Neural cell (in vitro differentiated cells): ENCODE data around the gene GPC3. TPM values are rescaled to one million over a fixed set of nuclear protein-coding genes. Genes with fewer than 3 reads are reported as not detected.

Experiments
- H2AFZ ChIP-seq: fragments of 200-600, 300-800 bp; sonication (generic), shearing (Covaris generic); 2 replicates; pipeline ENCODE4 v1.6.0; 2014; ENCODE audit warnings: low read depth, mild to moderate bottlenecking, antibody characterized with exemption, low read length, moderate library complexity
- H3F3A ChIP-seq: fragments of 200-600 bp; shearing (Covaris generic); 2 replicates; pipeline ENCODE4 v1.6.1; 2016; ENCODE audit warnings: mild to moderate bottlenecking, moderate library complexity, mixed read lengths, antibody characterized with exemption, low read length; ENCODE audit not compliant: insufficient read depth, poor library complexity, severe bottlenecking
- H3K27ac ChIP-seq: fragments of 200-600, 300-800 bp; sonication (generic), shearing (Covaris generic); 2 replicates; pipeline ENCODE4 v1.5.1; 2014; ENCODE audit warnings: mild to moderate bottlenecking, low read length, moderate library complexity
- H3K27me3 ChIP-seq: fragments of 300-800, 200-600 bp; sonication (generic), shearing (Covaris generic); 2 replicates; pipeline ENCODE4 v1.6.0; 2014; ENCODE audit warnings: mild to moderate bottlenecking, low read depth, low read length, moderate library complexity; ENCODE audit not compliant: insufficient read depth
- H3K36me3 ChIP-seq: fragments of 300-800, 200-600 bp; sonication (generic), shearing (Covaris generic); 2 replicates; pipeline ENCODE4 v1.5.1; 2014; ENCODE audit warnings: mild to moderate bottlenecking, antibody characterized with exemption, low read length, moderate library complexity; ENCODE audit not compliant: insufficient read depth
- H3K4me2 ChIP-seq: fragments of 300-800, 200-600 bp; sonication (generic), shearing (Covaris generic); 2 replicates; pipeline ENCODE4 v1.6.0; 2014; ENCODE audit warnings: mild to moderate bottlenecking, low read length
- H3K4me3 ChIP-seq: fragments of 300-800, 200-600 bp; sonication (generic), shearing (Covaris generic); 2 replicates; pipeline ENCODE4 v1.5.1; 2014; ENCODE audit warnings: mild to moderate bottlenecking, low read length, moderate library complexity
- H3K79me2 ChIP-seq: fragments of 200-600 bp; shearing (Covaris generic); replicated peaks from 2 replicates; pipeline ENCODE4 v1.6.0; 2014; ENCODE audit warnings: mild to moderate bottlenecking, low read length, moderate library complexity; ENCODE audit not compliant: insufficient read depth
- H3K9ac ChIP-seq: fragments of 300-800, 200-600 bp; sonication (generic), shearing (Covaris generic); 2 replicates; pipeline ENCODE4 v1.6.1; 2016; ENCODE audit warnings: mild to moderate bottlenecking, low read length, mixed read lengths
- H3K9me2 ChIP-seq: fragments of 200-600 bp; shearing (Covaris generic); 2 replicates; pipeline ENCODE4 v1.6.1; 2016; ENCODE audit warnings: mild to moderate bottlenecking, low read length, mixed read lengths; ENCODE audit not compliant: insufficient read depth
- H3K9me3 ChIP-seq: fragments of 200-600, 300-800 bp; sonication (generic), shearing (Covaris generic); 2 replicates; pipeline ENCODE4 v1.6.1; 2016; ENCODE audit warnings: mild to moderate bottlenecking, mixed run types, low read length, moderate library complexity, mixed read lengths
- H4K20me1 ChIP-seq: fragments of 200-600 bp; shearing (Covaris generic); 2 replicates; pipeline ENCODE4 v1.6.1; 2016; ENCODE audit warnings: mild to moderate bottlenecking, mixed run types; ENCODE audit not compliant: insufficient read depth
- CTCF ChIP-seq: fragments of 450-650 bp; IDR thresholded peaks from 2 replicates; pipeline ENCODE4 v1.5.1; 2014; ENCODE audit warnings: antibody characterized with exemption, mild to moderate bottlenecking, moderate library complexity; ENCODE audit not compliant: poor library complexity, severe bottlenecking
- EP300 ChIP-seq: fragments of 450-650 bp; conservative IDR thresholded peaks from 2 replicates; pipeline ENCODE4 v1.6.1; 2014; ENCODE audit warnings: antibody characterized with exemption, mild to moderate bottlenecking, moderate library complexity; ENCODE audit not compliant: poor library complexity, severe bottlenecking
- EZH2 ChIP-seq: fragments of 200-600, 300-800 bp; shearing (Covaris generic), sonication (generic); IDR thresholded peaks from 2 replicates; pipeline ENCODE4 v1.6.1; 2014; ENCODE audit warnings: antibody characterized with exemption, low read length, borderline replicate concordance, mild to moderate bottlenecking; ENCODE audit not compliant: insufficient read depth, poor library complexity, severe bottlenecking
- MXI1 ChIP-seq: fragments of 450-650 bp; conservative IDR thresholded peaks from 2 replicates; pipeline ENCODE4 v1.6.1; 2014; ENCODE audit warnings: antibody characterized with exemption, mild to moderate bottlenecking; ENCODE audit not compliant: poor library complexity, severe bottlenecking
- POLR2AphosphoS5 ChIP-seq: IDR thresholded peaks from 2 replicates; pipeline ENCODE4 v1.6.1; 2012
- RAD21 ChIP-seq: fragments of 450-650 bp; conservative IDR thresholded peaks from 2 replicates; pipeline ENCODE4 v1.6.1; 2014; ENCODE audit warnings: antibody characterized with exemption, mild to moderate bottlenecking, moderate library complexity
- SMC3 ChIP-seq: fragments of 450-650 bp; conservative IDR thresholded peaks from 2 replicates; pipeline ENCODE4 v1.6.1; 2014; ENCODE audit warnings: antibody characterized with exemption, mild to moderate bottlenecking, moderate library complexity; ENCODE audit not compliant: poor library complexity
- TAF1 ChIP-seq: IDR thresholded peaks from 2 replicates; pipeline ENCODE4 v1.6.1; 2012; ENCODE audit warnings: low read depth
- polyA plus RNA-seq: library from polyadenylated mRNA; depleted of rRNA; stranded (reverse); fragments of >200 nt; gene quantifications from 2 replicates; pipeline ENCODE4 v1.2.3, GENCODE V29; 2014
- TF ChIP-seq, protein P1 (sequence below): IDR thresholded peaks from 2 replicates; pipeline ENCODE4 v1.6.1; 2012; ENCODE audit warnings: borderline replicate concordance

Gene GPC3
- polyA plus RNA-seq, 1 donor from 2014 or later = 2.1 TPM

- Histone ChIP-seq H3K27me3 (no peaks in the 10 kb centered on the region), H3K9me3 (no peaks in the 10 kb centered on the region), H3K4me3 (no peak overlapping the region), H3K9me2 (no peaks in the 10 kb centered on the region), H4K20me1 (no peaks in the 10 kb centered on the region), H2AFZ (no peak overlapping the region), H3K36me3 (no peaks in the 10 kb centered on the region), H3K79me2 (no peaks in the 10 kb centered on the region), H3K9ac (no peak overlapping the region), H3K27ac (no peak overlapping the region), H3K4me2 (no peak overlapping the region), H3F3A (no peaks in the 10 kb centered on the region)
- TF ChIP-seq POLR2AphosphoS5 (no peak), EP300 (no peak), RAD21 (no peak), EZH2 (no peak), SMC3 (no peak), MXI1 (no peak), TAF1 (no peak), CTCF (no peak)
- TF ChIP-seq, protein P1, sequence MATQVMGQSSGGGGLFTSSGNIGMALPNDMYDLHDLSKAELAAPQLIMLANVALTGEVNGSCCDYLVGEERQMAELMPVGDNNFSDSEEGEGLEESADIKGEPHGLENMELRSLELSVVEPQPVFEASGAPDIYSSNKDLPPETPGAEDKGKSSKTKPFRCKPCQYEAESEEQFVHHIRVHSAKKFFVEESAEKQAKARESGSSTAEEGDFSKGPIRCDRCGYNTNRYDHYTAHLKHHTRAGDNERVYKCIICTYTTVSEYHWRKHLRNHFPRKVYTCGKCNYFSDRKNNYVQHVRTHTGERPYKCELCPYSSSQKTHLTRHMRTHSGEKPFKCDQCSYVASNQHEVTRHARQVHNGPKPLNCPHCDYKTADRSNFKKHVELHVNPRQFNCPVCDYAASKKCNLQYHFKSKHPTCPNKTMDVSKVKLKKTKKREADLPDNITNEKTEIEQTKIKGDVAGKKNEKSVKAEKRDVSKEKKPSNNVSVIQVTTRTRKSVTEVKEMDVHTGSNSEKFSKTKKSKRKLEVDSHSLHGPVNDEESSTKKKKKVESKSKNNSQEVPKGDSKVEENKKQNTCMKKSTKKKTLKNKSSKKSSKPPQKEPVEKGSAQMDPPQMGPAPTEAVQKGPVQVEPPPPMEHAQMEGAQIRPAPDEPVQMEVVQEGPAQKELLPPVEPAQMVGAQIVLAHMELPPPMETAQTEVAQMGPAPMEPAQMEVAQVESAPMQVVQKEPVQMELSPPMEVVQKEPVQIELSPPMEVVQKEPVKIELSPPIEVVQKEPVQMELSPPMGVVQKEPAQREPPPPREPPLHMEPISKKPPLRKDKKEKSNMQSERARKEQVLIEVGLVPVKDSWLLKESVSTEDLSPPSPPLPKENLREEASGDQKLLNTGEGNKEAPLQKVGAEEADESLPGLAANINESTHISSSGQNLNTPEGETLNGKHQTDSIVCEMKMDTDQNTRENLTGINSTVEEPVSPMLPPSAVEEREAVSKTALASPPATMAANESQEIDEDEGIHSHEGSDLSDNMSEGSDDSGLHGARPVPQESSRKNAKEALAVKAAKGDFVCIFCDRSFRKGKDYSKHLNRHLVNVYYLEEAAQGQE = no peak
These were observed 34.3 kb downstream of the GPC3 start for GRCh38 chrX:133951098-133951497.

- Histone ChIP-seq H3K9ac (no peak overlapping the region), H3K27ac (no peak overlapping the region), H3K4me3 (no peak overlapping the region), H3F3A (no peaks in the 10 kb centered on the region), H3K9me2 (no peaks in the 10 kb centered on the region), H3K79me2 (no peaks in the 10 kb centered on the region), H4K20me1 (no peaks in the 10 kb centered on the region), H3K4me2 (no peak overlapping the region), H3K36me3 (no peaks in the 10 kb centered on the region), H3K9me3 (no peaks in the 10 kb centered on the region), H3K27me3 (no peaks in the 10 kb centered on the region), H2AFZ (no peak overlapping the region)
- no peak for TF ChIP-seq EZH2
- TF ChIP-seq, protein P1 = no peak
- TF ChIP-seq MXI1 = no peak
- no peak for TF ChIP-seq RAD21
- no peak for TF ChIP-seq TAF1
- no peak for TF ChIP-seq EP300
These were observed 35.2 kb downstream of the GPC3 start for GRCh38 chrX:133950214-133950613.
